Lower leg skin (tissue), 4 donors: ENCODE measurements around the gene DNMT3B. TPM values are rescaled to one million over a fixed set of nuclear protein-coding genes. Genes with fewer than 3 reads are reported as not detected.

Experiments
- DNase-seq, 2 donors: peaks; one replicate each; pipeline ENCODE4 v3.0.0-alpha.2; 2019; ENCODE audit warnings: low spot score in 2 of 2
- H3K4me3 ChIP-seq: fragments of 200-600 bp; sonication (generic); 2 replicates; pipeline ENCODE4 v1.5.1; 2017; ENCODE audit warnings: mild to moderate bottlenecking, low read depth; ENCODE audit not compliant: poor library complexity, severe bottlenecking
- POLR2A ChIP-seq, 2 donors: fragments of 450-650 bp; IDR thresholded peaks; one replicate each; pipeline ENCODE4 v1.6.1; 2016 to 2017; ENCODE audit warnings: antibody characterized with exemption in 2 of 2, mild to moderate bottlenecking in 1 of 2, moderate library complexity in 1 of 2
- WGBS, 2 donors: methylation state at CpG; one replicate each; pipeline ENCODE4 v1.1.5; 2018; 5-methylcytosine and 5-hydroxymethylcytosine counted together
- intact Hi-C: fragments of 100-400 bp; cut with DNase I; formaldehyde crosslinking; loops from one replicate; pipeline ENCODE4 v1.15.0; 2023; ENCODE audit warnings: low total_unique reads
- total RNA-seq, 4 donors: library from RNA; depleted of rRNA; stranded (reverse); fragments of >200 nt; gene quantifications; one replicate each; pipeline ENCODE4 v1.1.0, GENCODE V29; 2016
- TF ChIP-seq, protein P1 (sequence below), 3 donors: fragments of 450-650 bp; IDR thresholded peaks; one replicate each; pipeline ENCODE4 v1.5.1; 2016; ENCODE audit warnings: antibody characterized with exemption in 3 of 3, mild to moderate bottlenecking in 3 of 3, moderate library complexity in 2 of 3

DNMT3B gene
- total RNA-seq, 4 donors from 2014 or later, result 2.0 to 3.4 (median 2.7) TPM

GRCh38 chr20:32803092-32803491, 40.9 kb downstream of the DNMT3B start:
- intact Hi-C loops, result no loop called here
- no peak for DNase-seq
- 90 to 94% methylated on average over 2 of the region's 2 CpGs for WGBS, 2 donors
- H3K4me3 ChIP-seq, result no peak overlapping the region
- no peak for TF ChIP-seq POLR2A (IDR thresholded peaks at IDR 0.05)
- TF ChIP-seq, protein P1, sequence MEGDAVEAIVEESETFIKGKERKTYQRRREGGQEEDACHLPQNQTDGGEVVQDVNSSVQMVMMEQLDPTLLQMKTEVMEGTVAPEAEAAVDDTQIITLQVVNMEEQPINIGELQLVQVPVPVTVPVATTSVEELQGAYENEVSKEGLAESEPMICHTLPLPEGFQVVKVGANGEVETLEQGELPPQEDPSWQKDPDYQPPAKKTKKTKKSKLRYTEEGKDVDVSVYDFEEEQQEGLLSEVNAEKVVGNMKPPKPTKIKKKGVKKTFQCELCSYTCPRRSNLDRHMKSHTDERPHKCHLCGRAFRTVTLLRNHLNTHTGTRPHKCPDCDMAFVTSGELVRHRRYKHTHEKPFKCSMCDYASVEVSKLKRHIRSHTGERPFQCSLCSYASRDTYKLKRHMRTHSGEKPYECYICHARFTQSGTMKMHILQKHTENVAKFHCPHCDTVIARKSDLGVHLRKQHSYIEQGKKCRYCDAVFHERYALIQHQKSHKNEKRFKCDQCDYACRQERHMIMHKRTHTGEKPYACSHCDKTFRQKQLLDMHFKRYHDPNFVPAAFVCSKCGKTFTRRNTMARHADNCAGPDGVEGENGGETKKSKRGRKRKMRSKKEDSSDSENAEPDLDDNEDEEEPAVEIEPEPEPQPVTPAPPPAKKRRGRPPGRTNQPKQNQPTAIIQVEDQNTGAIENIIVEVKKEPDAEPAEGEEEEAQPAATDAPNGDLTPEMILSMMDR (IDR thresholded peaks at IDR 0.05), result no peak

GRCh38 chr20:32804022-32804715, 42.0 kb downstream of the DNMT3B start:
- H3K4me3 ChIP-seq, result no peak overlapping the region
- intact Hi-C loops, result no loop called here
- DNase-seq, result no peak
- 91% methylated on average over 7 to 8 of the region's 8 CpGs for WGBS, 2 donors
- no peak for TF ChIP-seq POLR2A (IDR thresholded peaks at IDR 0.05)
- TF ChIP-seq, protein P1 (IDR thresholded peaks at IDR 0.05), result no peak

- DNase-seq, result no peak
- intact Hi-C loops, result no loop called here
- TF ChIP-seq, protein P1 (IDR thresholded peaks at IDR 0.05), result no peak
- TF ChIP-seq POLR2A (IDR thresholded peaks at IDR 0.05), result no peak
- no peak overlapping the region for H3K4me3 ChIP-seq
- WGBS, 2 donors, result 79 to 91% methylated on average over 3 of the region's 3 CpGs
These were observed 42.6 kb downstream of the DNMT3B start for GRCh38 chr20:32804817-32805216.

DNA sequence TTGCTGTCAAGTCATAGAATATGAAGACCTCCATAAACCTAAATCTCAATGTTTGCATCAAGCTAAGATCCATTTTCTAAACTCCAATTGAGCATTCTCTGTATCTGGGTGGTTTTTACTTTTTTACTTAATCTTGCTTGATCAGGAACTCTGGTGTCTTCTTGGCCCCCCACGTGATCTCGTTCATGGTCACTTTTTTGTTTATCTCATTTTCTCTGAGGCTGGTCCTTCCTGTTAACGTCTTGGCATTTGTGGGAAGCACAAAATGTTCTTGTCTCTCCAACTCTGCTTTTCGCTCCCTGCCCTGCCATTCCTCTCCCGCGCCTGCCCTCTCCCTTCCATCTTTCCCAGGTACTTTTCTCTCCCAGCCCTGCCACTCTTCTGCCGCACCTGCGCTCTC, 43.5 kb downstream of the DNMT3B start:
- TF ChIP-seq, protein P1 (IDR thresholded peaks at IDR 0.05), result no peak
- TF ChIP-seq POLR2A (IDR thresholded peaks at IDR 0.05), result no peak
- intact Hi-C loops, result no loop called here
- WGBS, 2 donors, result 89 to 95% methylated on average over 8 of the region's 8 CpGs
- DNase-seq, result no peak
- H3K4me3 ChIP-seq, result no peak overlapping the region

GRCh38 chr20:32806356-32806755, 44.2 kb downstream of the DNMT3B start:
- no peak for DNase-seq
- no peak overlapping the region for H3K4me3 ChIP-seq
- WGBS, 2 donors, result 62 to 63% methylated on average over 5 of the region's 5 CpGs
- intact Hi-C loops, result no loop called here
- TF ChIP-seq POLR2A (IDR thresholded peaks at IDR 0.05), result no peak
- TF ChIP-seq, protein P1 (IDR thresholded peaks at IDR 0.05), result no peak

DNA sequence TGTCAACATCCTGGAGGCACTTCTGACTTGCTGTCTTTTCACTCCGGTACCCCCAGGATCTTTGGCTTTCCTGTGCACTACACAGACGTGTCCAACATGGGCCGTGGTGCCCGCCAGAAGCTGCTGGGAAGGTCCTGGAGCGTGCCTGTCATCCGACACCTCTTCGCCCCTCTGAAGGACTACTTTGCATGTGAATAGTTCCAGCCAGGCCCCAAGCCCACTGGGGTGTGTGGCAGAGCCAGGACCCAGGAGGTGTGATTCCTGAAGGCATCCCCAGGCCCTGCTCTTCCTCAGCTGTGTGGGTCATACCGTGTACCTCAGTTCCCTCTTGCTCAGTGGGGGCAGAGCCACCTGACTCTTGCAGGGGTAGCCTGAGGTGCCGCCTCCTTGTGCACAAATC, 45.5 kb downstream of the DNMT3B start:
- WGBS, 2 donors, result 82% methylated on average over 9 of the region's 9 CpGs
- TF ChIP-seq, protein P1 (IDR thresholded peaks at IDR 0.05), result no peak
- TF ChIP-seq POLR2A (IDR thresholded peaks at IDR 0.05), result no peak
- DNase-seq, result no peak
- no peak overlapping the region for H3K4me3 ChIP-seq
- intact Hi-C loops, result no loop called here
